GM19438 (cell line): ENCODE measurements around the gene LSS.
"Not testable (repeated sequence)": the region's sequence is repeated elsewhere in the genome, so short reads cannot be mapped to it uniquely, and the experiment has no call there.

ENCODE experiments used
- ATAC-seq: cut with Tn5 transposase; IDR thresholded peaks from one replicate; pipeline ENCODE4 v1.9.1; 2021; ENCODE audit warnings: low read depth; ENCODE audit not compliant: unreplicated experiment

Gene LSS

DNA sequence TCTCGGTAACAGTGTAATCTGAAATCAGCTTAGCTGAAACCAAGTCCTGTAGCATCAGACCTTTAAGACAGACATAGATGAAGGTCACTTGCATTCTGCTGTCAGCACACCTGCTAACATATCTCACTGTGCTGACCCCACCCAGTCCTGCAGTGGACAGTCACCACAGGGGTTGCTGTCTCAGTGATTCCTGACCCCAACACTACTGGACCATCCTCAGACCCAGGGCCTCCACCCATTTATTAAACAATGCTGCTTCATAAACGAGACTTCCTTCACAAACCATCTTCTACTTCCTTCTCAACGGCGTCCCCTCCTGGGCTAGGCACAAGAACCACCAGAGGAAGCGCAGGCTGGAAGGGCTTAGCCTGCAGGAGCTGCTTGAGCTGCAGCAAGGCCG, 17.8 kb upstream of the LSS start:
- no peak for ATAC-seq

DNA sequence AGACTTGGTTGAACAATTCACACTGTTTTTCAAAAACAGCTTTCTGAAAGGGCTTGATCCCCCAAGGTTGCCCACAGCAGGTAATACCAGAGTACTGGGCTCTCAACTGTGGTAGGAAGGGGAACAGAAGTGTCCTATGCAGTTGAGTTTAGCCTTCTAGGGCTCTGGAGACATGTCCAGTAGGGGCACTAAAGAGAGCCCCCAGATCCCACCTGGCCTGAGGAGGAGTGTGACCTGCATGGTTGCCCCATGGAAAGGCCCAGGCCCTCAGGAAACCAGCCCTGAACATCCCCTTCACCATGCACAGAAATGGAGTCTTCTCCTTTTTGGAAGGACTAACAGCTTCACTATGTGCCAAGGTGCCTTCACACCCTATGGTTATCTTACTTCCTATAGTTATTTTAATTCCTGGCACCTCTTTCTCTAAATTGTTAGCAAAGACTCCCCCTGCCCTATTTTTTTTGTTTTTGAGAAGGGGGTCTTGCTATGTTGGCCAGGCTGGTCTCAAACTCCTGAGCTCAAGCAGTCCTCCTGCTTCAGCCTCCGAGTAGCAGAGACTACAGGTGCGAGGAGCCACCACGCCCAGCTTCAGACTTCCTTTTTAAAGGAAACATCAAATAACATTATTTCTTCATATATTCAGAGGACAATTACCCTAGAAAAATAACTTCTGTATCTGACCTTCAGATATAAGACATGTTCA, 16.8 kb upstream of the LSS start:
- no peak for ATAC-seq

DNA sequence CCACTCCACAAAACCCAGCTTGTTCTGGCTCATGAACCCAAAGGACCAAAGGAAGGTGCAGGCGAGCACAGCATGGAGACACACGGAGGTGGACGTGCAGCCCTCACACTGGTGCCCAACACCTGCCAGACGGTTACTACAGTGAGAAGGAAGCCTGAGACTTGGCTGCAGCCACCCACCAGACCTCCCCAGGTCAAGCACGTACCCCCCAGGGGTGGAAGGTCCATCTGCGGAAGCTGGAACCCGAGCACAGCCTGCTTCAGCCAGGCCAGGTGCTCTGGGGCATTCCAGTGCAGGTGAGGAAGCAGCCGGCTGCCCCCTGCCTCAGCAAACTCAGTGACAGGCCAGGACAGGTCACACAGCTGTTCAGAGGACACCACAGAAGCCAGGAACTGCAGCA, 16.0 kb upstream of the LSS start:
- no peak for ATAC-seq

DNA sequence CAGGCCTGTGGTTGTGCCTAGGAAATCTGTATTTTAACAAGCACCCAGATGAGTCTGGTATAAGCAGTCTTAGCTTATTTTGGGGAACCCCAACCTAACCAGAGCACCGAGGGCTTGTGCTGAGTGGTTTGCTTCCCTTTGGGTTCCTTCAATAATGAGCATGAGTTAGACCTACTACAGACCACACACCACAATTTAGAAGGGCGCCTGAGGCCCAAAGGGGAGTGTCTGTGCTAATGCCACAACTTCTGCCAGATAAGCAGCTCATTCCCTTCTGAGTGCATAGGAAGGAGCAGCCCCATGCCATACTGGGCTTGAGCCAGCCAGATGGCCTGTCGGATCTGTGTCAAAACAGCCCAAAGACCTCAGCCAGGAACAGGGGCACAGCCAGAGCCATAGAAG, 15.4 kb upstream of the LSS start:
- no peak for ATAC-seq

DNA sequence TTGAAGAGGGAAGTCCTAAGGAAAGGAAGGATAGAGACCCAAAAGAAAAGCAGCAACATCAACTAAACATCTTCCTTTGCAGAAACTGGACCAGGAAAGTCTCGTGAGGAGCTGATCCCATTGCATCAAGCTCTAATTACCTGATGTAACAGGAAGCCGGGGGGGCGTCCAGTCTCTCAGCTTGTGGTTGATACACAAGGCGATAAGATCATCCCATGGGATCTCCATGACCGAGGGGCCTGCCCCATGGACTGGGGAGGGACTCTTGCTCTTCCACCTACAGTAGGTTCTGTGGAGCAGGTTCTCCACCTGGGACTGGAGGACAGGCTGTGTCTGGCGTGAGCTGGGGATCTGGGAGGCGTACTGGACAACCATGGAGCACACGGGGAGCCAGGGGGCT, 14.8 kb upstream of the LSS start:
- no peak for ATAC-seq

DNA sequence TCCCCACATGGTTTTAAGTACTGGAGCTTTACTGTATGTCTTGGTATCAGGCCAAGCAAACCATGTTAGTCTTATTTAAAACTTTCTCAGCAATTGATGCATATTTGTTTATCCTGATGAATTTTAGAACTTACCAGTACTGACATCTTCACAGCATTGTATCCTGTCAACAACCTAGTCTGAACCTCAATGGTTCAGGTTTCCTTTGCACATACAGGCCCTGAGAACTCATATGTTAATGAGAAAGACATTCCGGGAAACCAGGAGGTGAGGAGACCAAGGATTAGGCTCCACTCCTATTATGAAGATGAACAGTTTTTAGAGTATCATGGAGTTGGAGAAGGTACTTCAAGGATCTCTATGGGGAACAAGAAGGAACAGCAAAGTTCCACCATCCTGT, 13.0 kb upstream of the LSS start:
- not testable (repeated sequence) for ATAC-seq

DNA sequence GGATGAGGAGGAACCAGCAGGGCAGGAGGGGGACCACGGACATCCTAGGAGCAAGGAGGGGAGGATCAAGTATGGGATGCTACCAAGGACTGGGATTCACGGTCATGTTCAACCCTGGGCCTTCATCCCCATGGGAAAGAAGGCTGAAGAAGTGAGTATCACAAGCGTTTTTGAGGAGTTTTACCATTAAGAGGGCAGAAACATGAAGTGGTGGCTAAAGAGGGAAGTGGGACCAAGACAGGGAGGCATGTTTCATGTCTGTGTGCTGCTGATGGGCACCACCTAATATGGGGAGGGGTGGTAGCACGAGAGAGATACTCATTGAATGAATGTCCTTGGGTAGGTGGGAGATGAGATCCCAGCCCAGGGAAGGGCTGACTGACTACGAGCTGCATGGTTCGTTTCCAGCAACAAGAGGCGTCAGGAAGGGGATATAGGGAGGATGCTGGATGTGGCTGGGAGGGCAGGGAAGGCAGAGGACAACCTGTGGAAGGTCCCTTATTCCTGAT, 11.3 kb upstream of the LSS start:
- no peak for ATAC-seq

DNA sequence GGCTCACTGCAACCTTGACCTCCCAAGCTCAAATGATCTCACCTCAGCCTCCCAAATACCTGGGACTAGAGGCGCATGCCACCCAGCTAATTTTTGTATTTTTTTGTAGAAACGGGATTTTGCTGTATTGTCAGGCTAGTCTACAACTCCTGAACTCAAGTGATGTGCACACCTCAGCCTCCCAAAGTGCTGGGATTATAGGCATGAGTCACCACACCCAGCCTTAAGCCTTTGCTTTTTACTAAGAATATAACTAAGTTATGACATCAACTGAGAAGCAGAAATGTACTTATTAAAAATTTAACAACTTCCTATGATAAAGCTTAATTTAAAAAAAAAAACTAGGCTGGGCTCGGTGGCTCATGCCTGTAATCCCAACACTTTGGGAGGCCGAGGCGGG, 8.9 kb upstream of the LSS start:
- ATAC-seq = no peak

DNA sequence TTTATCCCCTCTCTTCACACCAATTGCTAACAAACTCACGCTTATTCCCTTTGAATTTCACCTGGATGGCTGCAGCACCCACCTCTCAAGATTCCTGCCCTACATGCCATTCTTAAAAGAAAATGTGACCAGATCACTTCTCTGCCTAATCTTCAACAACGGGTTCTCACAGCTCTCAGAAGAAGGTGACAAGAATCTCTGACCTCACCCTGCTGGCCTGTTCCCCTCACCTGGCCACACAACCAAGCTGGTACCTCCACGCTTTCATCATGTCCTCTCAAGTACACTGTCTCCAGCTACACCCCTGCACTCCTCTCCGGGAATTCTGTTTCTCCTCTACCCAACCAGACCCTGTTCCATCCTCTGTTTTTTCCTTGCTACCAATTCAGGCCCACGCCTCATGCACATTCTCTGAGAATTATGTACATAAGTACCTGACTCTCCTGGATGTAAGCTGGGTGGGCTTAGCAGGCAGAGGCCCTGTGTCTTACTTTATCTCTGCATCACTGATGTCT, 5.9 kb upstream of the LSS start:
- ATAC-seq = no peak

DNA sequence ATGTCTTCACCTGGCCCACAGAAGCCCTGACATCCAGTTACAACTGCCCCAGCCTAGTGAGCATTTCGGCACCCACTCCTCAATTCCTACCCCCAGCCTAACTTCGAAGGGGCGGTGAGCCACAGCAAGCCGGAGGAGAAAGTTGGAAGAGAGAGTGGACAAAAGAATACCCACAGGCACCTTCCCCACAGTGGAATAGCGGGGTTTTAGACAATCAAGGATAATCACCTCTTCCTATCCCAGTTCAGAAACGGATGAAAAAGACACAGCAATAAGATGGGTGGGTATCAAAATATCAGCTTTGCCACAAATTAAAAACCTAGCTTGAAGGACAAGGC, 1.3 kb upstream of the LSS start:
- no peak for ATAC-seq

DNA sequence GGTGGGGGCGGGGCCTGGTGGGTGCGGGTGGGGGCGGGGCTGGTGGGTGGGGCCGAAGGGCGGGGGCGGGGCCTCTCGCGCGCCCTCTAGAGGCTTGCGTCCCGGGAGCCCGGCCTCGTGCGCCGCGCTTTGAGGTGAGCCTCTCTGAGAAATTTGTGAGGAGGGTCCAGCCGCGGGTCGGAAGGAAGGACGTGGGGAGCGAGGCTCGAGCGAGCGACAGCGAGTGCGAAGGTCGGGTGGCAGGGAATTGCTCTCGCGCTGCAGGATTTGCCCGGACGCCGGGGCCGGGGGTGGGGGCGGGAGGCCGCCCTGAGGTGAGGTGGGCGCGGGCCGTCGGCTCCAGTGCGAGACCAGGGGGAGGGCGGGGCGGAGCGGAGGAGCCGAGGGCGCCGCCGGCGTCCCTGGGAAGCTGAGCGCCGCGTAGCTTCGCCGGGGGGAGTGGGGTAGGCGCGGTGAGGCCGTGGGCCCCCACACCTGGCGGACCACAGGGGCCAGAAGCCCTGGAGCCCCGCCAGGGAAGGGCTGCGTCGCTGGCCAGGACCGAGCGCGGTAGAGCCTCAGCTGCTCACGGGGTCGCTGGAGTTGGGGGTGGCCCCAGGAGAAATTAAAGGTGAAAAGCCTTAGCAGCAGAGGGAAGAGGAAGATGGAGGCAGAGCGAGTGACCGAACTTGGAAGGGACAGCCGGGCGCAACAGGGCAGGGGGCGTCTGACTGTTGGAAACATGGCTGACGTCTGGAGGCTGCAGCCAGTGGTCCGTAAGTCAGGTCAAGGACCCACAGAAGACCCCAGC, 754 bp upstream of the LSS start:
- peak; percentile 37 for ATAC-seq

DNA sequence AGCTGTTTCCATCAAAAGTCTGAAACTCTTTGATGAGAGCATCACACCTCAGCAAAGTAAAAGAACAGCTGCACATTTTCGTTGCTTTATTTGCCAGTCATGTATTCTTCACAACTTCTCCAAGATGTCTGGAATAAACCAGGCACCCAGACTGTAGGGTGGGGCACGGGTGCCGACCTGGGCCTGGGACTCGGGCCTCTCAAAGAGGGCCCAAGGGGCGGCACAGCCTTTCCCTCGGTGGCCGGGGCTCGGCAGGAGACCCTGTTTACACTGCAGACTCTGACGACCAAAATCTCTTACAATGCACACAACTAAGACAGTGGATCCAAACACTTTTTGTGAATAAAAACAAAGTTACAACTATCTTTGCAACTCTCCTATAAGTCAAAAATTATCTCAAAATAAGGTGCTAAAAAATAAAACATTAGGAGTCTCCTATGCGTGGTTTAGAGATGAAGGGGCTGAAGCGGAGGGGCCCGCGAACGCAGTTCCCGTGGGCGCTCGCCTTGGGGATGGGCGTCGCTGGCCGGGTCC, 696 bp downstream of the LSS start:
- no peak for ATAC-seq

DNA sequence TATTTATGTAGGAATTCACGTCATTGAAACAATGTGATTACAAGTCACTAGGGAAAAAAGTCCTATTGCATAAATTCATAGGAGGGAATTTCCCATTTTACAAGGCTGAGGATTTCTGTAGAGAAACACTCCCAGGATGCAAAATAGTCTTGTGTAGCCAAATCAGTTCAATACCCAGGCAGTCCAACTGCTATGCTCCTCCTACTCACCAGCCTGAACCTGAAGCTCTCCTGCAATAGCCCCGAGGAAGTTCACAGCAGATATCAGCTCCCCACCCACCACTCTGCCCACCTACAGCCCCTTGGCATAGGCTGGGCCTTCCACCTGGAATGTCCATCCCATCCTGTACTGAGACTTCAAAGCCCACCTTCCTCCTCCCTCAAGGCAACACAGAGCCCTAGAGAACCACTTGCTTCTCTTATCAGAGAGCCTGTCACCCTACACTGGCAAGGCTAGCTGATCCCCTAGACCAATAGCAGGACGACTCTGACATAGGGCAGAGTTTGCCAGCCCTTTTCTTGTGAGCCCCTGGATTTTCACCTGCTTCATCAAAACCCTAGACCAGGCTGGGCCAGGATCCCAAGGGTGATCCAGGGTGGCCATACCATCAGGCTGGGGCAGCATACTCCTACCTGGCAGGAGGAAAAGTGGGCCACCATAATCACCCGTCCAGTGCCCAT, 1.5 kb downstream of the LSS start:
- ATAC-seq = no peak

DNA sequence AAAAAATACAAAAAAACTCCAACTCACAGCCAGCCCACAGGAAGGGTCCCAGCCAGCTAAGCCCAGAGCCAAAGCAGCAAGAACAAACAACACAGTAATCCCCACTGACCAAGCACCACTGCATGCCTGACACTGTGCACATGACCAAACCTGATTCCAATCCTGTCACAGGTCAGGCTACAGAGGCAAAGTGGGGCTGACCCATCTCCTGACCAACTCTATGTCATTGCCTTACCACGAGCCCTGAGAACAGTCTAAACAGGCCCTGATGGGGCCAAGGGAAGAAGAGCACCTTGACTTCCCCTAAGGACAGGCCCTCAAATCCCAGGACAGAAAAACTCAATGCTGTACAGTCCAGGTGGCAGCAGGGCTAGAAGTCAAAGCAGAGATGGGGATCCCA, 2.4 kb downstream of the LSS start:
- ATAC-seq = no peak

DNA sequence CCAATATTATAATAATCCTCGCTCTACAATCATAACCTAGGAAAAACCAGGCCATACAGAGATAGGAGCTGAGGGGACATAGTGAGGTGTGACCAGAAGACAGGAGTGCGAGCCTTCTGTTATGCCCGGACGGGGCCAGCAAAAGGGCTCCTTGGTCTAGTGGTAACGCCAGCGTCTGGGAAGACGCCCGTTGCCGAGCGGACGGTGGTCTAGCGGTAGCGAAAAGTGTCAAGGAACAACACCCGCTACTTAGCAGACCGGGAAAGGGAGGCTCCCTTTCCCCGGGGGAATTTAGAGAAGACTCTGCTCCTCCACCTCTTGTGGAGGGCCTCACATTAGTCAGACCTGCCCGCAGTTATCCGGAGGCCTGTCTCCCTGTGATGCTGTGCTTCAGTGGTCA, 4.9 kb downstream of the LSS start:
- not testable (repeated sequence) for ATAC-seq

DNA sequence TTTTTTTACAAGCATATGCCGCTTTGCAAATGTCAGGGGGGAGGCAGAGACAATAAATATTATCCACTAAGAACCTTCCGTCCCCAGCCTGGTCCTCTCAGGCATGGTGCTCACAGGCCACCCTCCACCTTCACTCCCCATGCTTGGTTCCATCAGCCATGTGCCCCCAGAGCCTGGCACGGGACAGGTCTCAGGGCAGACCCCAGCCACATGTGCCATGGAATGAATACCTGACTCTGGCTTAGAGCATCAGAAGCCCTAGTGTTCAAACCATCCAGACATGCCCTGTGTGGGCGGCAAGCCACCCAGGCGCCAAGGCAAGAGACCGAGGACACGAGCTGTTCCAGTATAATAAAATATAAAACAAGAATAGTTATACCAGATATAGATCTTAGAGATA, 5.4 kb downstream of the LSS start:
- no peak for ATAC-seq

DNA sequence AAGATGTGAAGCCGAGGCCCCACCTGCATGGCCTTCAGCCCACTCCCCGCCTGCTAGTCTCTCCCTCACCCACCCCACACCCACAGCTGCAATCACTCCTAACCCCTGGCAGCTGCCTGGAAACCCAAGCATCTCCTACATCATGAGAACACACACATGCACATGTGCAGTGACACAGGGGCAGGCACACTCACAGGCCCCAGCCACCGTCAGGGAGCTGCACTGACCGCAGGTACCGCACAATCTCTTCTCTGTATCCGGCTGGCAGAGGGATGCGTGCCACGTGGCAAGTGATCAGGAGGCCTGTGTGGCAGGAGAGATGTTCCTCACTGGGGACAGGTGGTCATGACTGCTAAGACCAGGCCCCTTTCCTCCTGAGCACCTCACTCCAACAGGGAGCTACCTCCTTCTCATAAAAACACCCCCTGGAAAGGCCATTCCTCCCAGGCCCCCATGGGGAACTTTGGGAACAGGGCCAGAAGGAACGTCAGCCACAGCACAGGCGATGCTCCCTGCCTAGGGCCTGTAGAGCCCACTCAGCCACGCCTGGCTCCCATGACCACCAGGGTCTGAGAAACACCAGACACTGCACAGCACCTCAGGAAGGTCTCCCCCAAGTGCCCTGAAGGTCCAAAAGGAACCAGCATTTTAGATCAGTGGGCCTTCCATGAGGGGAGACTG, 6.0 kb downstream of the LSS start:
- no peak for ATAC-seq

DNA sequence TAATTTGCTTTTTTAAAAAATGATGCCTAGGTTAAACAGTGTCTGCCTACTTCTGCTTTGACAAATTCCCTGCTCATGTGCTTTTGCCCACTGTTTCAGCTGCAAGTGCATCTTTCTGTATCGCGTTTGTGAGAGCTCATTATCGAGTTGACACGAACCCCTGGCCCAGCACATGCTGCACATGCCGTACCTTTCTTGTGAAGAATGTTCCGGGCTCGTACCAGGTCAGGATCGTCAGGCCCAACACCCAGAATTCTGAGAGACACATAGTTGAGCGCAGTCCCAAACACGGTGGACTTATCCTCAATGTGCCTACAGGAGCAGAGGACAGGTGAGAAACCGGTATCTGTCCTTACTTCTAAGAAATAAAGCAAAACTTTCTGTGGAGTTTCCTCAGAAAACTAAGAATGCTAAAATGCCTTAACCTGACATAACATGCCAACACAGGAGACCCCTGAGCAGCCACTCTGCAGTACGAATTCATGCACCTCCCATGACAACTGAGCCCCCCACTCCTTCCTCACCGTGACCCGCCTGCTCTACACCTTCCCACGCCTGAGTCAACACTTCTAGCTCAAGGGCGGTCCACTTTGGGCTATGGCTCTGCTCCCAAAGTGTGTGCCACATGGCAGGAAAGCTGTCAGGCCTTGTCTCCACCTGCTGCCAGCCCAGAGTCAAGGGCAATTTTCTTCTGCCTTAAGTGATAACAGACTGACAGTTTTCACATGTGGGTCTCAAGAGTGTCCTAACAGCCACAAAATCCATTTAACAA, 6.7 kb downstream of the LSS start:
- no peak for ATAC-seq

DNA sequence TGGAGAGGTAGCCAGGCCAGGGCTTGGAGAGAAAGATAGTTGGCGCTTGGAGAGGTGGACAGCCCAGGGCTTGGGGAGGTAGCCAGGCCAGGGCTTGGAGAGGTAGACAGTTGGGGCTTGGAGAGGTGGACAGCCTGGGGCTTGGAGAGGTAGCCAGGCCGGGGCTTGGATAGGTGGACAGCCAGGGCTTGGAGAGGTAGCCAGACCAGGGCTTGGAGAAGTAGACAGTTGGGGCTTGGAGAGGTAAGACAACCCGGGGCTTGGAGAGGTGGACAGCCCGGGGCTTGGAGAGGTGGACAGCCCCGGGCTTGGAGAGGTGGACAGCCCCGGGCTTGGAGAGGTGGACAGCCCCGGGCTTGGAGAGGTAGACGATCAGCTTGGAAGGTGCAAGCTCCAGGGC, 7.7 kb downstream of the LSS start:
- no peak for ATAC-seq

DNA sequence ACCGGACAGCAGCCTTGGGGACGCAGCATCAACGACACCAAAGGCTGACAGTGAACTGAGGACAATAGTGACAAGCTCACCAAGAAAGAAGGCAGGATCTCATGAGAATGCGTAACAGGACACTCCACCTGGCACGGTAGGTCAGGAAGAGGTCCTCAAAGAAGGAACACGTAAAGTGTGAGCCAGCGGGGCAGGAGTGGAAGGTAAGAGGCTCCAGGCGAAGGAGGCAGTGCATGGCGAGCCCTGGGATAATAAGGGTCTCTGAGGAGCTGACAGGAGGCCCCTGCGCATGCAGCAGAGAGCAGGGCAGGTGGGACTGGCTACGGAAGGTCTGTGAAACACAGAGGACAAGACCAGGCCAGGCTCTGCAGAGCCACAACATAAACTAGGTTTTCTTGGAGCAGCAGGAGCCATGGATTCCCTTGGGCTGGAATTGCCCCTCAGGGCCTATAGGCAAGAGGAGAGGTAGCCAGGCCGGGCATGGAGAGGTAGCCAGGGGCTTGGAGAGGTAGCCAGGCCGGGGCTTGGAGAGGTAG, 8.2 kb downstream of the LSS start:
- no peak for ATAC-seq
